ENCODE results near the gene NR5A1. TPM values are rescaled to one million over a fixed set of nuclear protein-coding genes. Genes with fewer than 3 reads are reported as not detected.

Gene NR5A1
- total and polyA plus RNA-seq, 2 experiments from 2014 or later, result not detected

DNA sequence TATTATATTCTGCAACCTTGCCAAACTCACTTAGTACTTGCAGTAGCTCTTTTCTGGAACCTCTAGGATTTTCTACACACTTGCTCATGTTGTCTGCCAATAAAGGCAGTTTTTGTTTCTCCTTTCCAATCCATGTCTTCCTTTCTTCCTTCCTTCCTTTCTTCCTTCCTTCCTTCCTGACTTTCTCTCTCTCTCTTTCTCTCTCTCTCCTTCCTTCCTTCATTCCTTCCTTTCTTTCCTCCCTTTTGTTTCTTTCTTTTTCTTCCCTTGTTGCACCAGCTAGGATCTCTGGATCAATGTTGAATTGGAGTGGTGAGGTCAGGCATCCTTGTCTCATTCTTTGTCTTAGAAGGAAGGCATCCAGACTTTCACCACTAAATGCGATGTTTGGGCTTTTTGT is 44.5 kb downstream of the NR5A1 start:
- Histone ChIP-seq H3K79me2 (ENCODE audit: insufficient read depth) (no peaks in the 10 kb centered on the region), H4K20me1 (ENCODE audit: insufficient read depth) (no peaks in the 10 kb centered on the region), H3K9me2 (ENCODE audit: insufficient read depth) (no peaks in the 10 kb centered on the region), H3K9ac (no peak overlapping the region), H3K9me3 (ENCODE audit: low read depth) (no peaks in the 10 kb centered on the region), H3K4me2 (ENCODE audit: unreplicated experiment) (no peak overlapping the region), H3K36me3 (ENCODE audit: low read depth) (no peaks in the 10 kb centered on the region), H3K27me3 (replicated peaks; ENCODE audit: insufficient read depth) (peaks cover 20% of the 10 kb centered on the region), H3F3A (ENCODE audit: insufficient read depth) (no peaks in the 10 kb centered on the region), H3K27ac (no peak overlapping the region), H2AFZ (no peak overlapping the region), H3K4me3 (no peak overlapping the region), H3K4me1 (ENCODE audit: insufficient read depth) (no peaks in the 10 kb centered on the region)
- TF ChIP-seq EZH2 (IDR thresholded peaks at IDR 0.05; ENCODE audit: insufficient read depth, poor library complexity, severe bottlenecking), result no peak
- TF ChIP-seq EZH2phosphoT487 (IDR thresholded peaks at IDR 0.05; ENCODE audit: insufficient read depth, low read depth), result no peak
- 79 to 85% methylated on average over 1 of the region's 1 CpG for WGBS, 2 experiments (ENCODE audit: low coverage in 1 of 2, low lambda C conversion rate in 2 of 2, missing lambda C conversion rate in 2 of 2)
- in situ Hi-C loops (cut with MboI), result no loop called here
- no peak for DNase-seq

DNA sequence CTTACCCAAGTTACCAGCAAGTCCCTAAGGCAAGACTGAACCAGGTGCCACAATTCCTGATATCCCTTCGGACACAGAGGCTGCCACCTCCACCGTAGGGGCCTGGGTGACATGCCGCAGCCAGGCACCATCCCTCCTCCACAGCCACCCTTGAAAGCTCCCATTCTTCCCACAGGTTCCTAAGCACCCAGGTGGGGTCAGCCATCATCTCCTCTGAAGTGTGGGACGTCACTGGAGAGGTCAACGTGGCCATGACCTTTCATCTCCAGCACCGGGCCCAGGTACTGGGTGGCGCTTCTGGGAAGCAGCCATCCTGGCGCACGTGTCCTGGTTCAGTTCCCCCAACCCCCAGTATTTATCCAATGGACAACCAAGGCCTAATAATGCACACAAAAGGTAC is 48.8 kb downstream of the NR5A1 start:
- no peak for TF ChIP-seq EZH2 (IDR thresholded peaks at IDR 0.05; ENCODE audit: insufficient read depth, poor library complexity, severe bottlenecking)
- TF ChIP-seq EZH2phosphoT487 (IDR thresholded peaks at IDR 0.05; ENCODE audit: insufficient read depth, low read depth), result no peak
- in situ Hi-C loops (cut with MboI), result no loop called here
- no peak for DNase-seq
- Histone ChIP-seq H3K9me3 (ENCODE audit: low read depth) (no peaks in the 10 kb centered on the region), H3K9ac (no peak overlapping the region), H3K79me2 (ENCODE audit: insufficient read depth) (no peaks in the 10 kb centered on the region), H3K4me1 (ENCODE audit: insufficient read depth) (no peaks in the 10 kb centered on the region), H3K27ac (no peak overlapping the region), H2AFZ (no peak overlapping the region), H4K20me1 (ENCODE audit: insufficient read depth) (no peaks in the 10 kb centered on the region), H3K36me3 (ENCODE audit: low read depth) (no peaks in the 10 kb centered on the region), H3K9me2 (ENCODE audit: insufficient read depth) (no peaks in the 10 kb centered on the region), H3K4me3 (no peak overlapping the region), H3K4me2 (ENCODE audit: unreplicated experiment) (no peak overlapping the region), H3F3A (ENCODE audit: insufficient read depth) (no peaks in the 10 kb centered on the region), H3K27me3 (replicated peaks; ENCODE audit: insufficient read depth) (peaks cover 22% of the 10 kb centered on the region)
- WGBS, 2 experiments (ENCODE audit: low coverage in 1 of 2, low lambda C conversion rate in 2 of 2, missing lambda C conversion rate in 2 of 2), result 70 to 76% methylated on average over 9 of the region's 9 CpGs

DNA sequence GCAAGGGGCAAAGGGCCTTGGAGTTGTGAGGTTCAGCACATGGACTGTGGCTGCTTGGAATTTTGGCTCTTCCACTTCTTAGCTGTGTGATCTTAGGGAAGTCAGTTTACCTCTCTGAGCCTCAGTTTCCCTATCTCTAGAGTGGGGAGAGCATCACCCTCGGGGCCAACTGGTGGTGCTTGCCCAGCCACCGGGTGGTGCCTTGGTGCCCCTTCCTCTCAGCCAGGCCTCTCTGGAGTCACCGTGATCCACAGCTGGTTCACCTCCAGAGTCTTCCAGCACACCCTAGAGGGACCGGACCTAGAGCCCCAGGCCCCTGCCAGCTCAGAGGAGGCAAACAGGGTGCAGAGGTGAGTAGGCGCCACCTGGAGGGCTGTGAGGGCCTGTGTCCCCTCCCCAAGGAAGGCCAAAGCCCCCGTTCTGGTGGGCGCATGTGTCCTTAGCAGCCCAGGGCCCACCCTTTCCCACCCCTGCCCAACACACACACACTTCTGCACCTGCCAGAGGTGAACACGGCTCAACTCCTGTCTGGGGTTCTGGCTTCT is 49.2 kb downstream of the NR5A1 start:
- H3K4me3 ChIP-seq, result no peak overlapping the region
- TF ChIP-seq EZH2 (IDR thresholded peaks at IDR 0.05; ENCODE audit: insufficient read depth, poor library complexity, severe bottlenecking) (no peak), EZH2phosphoT487 (IDR thresholded peaks at IDR 0.05; ENCODE audit: insufficient read depth, low read depth) (no peak)
- H3K79me2 ChIP-seq (ENCODE audit: insufficient read depth), result no peaks in the 10 kb centered on the region
- H2AFZ ChIP-seq, result no peak overlapping the region
- no peaks in the 10 kb centered on the region for H3K4me1 ChIP-seq (ENCODE audit: insufficient read depth)
- H3K27ac ChIP-seq, result no peak overlapping the region
- no peak for DNase-seq
- peaks cover 17% of the 10 kb centered on the region for H3K27me3 ChIP-seq (replicated peaks; ENCODE audit: insufficient read depth)
- H3K36me3 ChIP-seq (ENCODE audit: low read depth), result no peaks in the 10 kb centered on the region
- in situ Hi-C loops (cut with MboI), result no loop called here
- 57 to 73% methylated on average over 8 of the region's 8 CpGs for WGBS, 2 experiments (ENCODE audit: low coverage in 1 of 2, low lambda C conversion rate in 2 of 2, missing lambda C conversion rate in 2 of 2)
- no peak overlapping the region for H3K4me2 ChIP-seq (ENCODE audit: unreplicated experiment)
- no peak overlapping the region for H3K9ac ChIP-seq
- H3K9me3 ChIP-seq (ENCODE audit: low read depth), result no peaks in the 10 kb centered on the region
- no peaks in the 10 kb centered on the region for H4K20me1 ChIP-seq (ENCODE audit: insufficient read depth)
- H3K9me2 ChIP-seq (ENCODE audit: insufficient read depth), result no peaks in the 10 kb centered on the region
- no peaks in the 10 kb centered on the region for H3F3A ChIP-seq (ENCODE audit: insufficient read depth)

DNA sequence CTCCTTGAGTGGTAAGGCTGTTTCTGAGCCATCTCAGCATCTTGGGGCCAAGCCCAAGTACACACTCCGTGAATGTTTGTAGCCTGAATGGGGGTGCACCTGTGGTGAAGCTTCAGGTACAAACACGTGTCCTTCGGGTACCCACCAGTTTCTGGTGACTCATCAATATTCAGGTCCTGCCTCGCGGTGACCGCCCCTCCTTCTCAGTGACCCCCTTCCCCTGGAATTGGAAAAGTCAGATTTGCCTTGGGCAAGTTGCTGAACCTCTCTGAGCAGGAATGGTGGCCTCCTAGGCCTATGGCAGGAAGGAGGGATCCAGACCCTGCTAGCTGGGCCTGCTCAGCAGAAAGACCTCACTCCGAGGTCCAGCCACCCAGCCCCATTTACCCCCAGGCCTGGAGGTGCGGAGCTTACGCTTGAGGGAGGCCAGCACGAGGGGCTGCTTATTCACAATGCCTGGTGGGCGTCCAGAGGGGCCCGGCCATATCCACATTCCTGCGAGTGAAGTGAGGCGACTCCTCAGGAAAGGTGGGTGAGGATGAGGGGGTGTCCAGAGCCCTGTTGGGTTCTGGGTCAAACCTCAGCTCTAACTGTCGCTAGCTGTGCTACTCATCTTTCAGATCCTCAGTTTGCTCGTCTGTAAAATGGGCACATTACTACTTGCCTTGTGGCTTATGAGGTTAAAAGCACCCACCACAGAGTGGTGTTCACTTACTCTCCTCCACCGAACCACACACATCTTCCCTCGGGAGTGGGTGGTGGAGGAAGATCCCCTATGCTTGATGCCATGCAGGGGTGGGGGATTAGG is 49.9 kb downstream of the NR5A1 start:
- TF ChIP-seq EZH2phosphoT487 (IDR thresholded peaks at IDR 0.05; ENCODE audit: insufficient read depth, low read depth), result no peak
- TF ChIP-seq EZH2 (IDR thresholded peaks at IDR 0.05; ENCODE audit: insufficient read depth, poor library complexity, severe bottlenecking), result no peak
- no peaks in the 10 kb centered on the region for H3K9me2 ChIP-seq (ENCODE audit: insufficient read depth)
- H3K9ac ChIP-seq, result no peak overlapping the region
- no peaks in the 10 kb centered on the region for H3K4me1 ChIP-seq (ENCODE audit: insufficient read depth)
- WGBS, 2 experiments (ENCODE audit: low coverage in 1 of 2, low lambda C conversion rate in 2 of 2, missing lambda C conversion rate in 2 of 2), result 69 to 71% methylated on average over 18 of the region's 18 CpGs
- no peaks in the 10 kb centered on the region for H3K79me2 ChIP-seq (ENCODE audit: insufficient read depth)
- H2AFZ ChIP-seq, result no peak overlapping the region
- no peak overlapping the region for H3K27ac ChIP-seq
- no peak overlapping the region for H3K4me3 ChIP-seq
- in situ Hi-C loops (cut with MboI), result no loop called here
- peaks cover 12% of the 10 kb centered on the region; the same call in 1 of the 2 replicates for H3K27me3 ChIP-seq (replicated peaks; ENCODE audit: insufficient read depth)
- DNase-seq, result no peak
- H4K20me1 ChIP-seq (ENCODE audit: insufficient read depth), result no peaks in the 10 kb centered on the region
- H3F3A ChIP-seq (ENCODE audit: insufficient read depth), result no peaks in the 10 kb centered on the region
- no peaks in the 10 kb centered on the region for H3K9me3 ChIP-seq (ENCODE audit: low read depth)
- H3K36me3 ChIP-seq (ENCODE audit: low read depth), result no peaks in the 10 kb centered on the region
- H3K4me2 ChIP-seq (ENCODE audit: unreplicated experiment), result no peak overlapping the region

All from GM23248 (cell line).